Mammary epithelial cell (primary cell): ENCODE results near the gene CBX5.
"Not testable (repeated sequence)": the region's sequence is repeated elsewhere in the genome, so short reads cannot be mapped to it uniquely, and the experiment has no call there.

Experiments
- CTCF ChIP-seq, 2 donors: IDR thresholded peaks in 1 of 2; conservative IDR thresholded peaks in 1 of 2; 2 replicates each; pipeline ENCODE4 v1.5.1; 2011 to 2012; ENCODE audit warnings: inconsistent platforms in 2 of 2, low read length in 2 of 2, mild to moderate bottlenecking in 2 of 2, control low read depth in 1 of 2, low read depth in 1 of 2; ENCODE audit not compliant: insufficient read depth in 1 of 2; ENCODE audit errors: extremely low read depth in 1 of 2
- EZH2 ChIP-seq: IDR thresholded peaks from 2 replicates; pipeline ENCODE4 v1.6.1; 2012; ENCODE audit warnings: low read length, inconsistent platforms, borderline replicate concordance

- TF ChIP-seq CTCF (conservative IDR thresholded peaks at IDR 0.05 in 1 of 2, IDR thresholded peaks at IDR 0.05 in 1 of 2; ENCODE audit: extremely low read depth in 1 of 2, insufficient read depth in 1 of 2, low read depth in 1 of 2, low read length in 2 of 2); EZH2: not testable (repeated sequence)
Measured at GRCh38 chr12:54281694-54282093, 1.8 kb upstream of the CBX5 start.
